GM19238 (cell line): Measurements from ENCODE around the gene CKAP2L.

ENCODE experiments used
- DNase-seq: peaks from one replicate; pipeline ENCODE4 v3.0.0; 2011; ENCODE audit warnings: low spot score; ENCODE audit not compliant: insufficient read length

CKAP2L gene

GRCh38 chr2:112791693-112792230 is 27.4 kb upstream of the CKAP2L start:
- no peak for DNase-seq

GRCh38 chr2:112791019-112791418 is 26.6 kb upstream of the CKAP2L start:
- DNase-seq, result no peak

- DNase-seq, result no peak
These were observed 25.9 kb upstream of the CKAP2L start for GRCh38 chr2:112790305-112790704.

- no peak for DNase-seq
These were observed 24.8 kb upstream of the CKAP2L start for GRCh38 chr2:112789186-112789585.

GRCh38 chr2:112788653-112789052 is 24.2 kb upstream of the CKAP2L start:
- DNase-seq, result no peak

GRCh38 chr2:112787729-112788393 is 23.5 kb upstream of the CKAP2L start:
- no peak for DNase-seq

- no peak for DNase-seq
These were observed 22.9 kb upstream of the CKAP2L start for GRCh38 chr2:112787294-112787693.

- DNase-seq, result no peak
These were observed 20.1 kb upstream of the CKAP2L start, which contains the start of gene IL1A for GRCh38 chr2:112784199-112785189. TSS of gene IL1A (minus strand) at chr2:112784493. CDS start at chr2:112783770, 723 bp downstream.

GRCh38 chr2:112783187-112783714 is 18.8 kb upstream of the CKAP2L start:
- DNase-seq, result no peak

GRCh38 chr2:112782234-112782799 is 17.9 kb upstream of the CKAP2L start:
- no peak for DNase-seq

- DNase-seq, result no peak
These were observed 15.2 kb upstream of the CKAP2L start for GRCh38 chr2:112779598-112779997.

GRCh38 chr2:112777036-112777435 is 12.6 kb upstream of the CKAP2L start:
- no peak for DNase-seq

GRCh38 chr2:112776113-112776512 is 11.7 kb upstream of the CKAP2L start:
- DNase-seq, result no peak

- DNase-seq, result no peak
These were observed 10.3 kb upstream of the CKAP2L start for GRCh38 chr2:112774536-112775285.

GRCh38 chr2:112773556-112773955 is 9.1 kb upstream of the CKAP2L start:
- no peak for DNase-seq

GRCh38 chr2:112772911-112773475 is 8.6 kb upstream of the CKAP2L start:
- no peak for DNase-seq

GRCh38 chr2:112772322-112772721 is 7.9 kb upstream of the CKAP2L start:
- DNase-seq, result no peak

- no peak for DNase-seq
These were observed 4.0 kb upstream of the CKAP2L start for GRCh38 chr2:112768432-112768831.

GRCh38 chr2:112767693-112768330 is 3.4 kb upstream of the CKAP2L start:
- DNase-seq, result no peak

GRCh38 chr2:112765251-112765650 is 842 bp upstream of the CKAP2L start:
- no peak for DNase-seq
